Gastroesophageal sphincter (tissue), 4 donors: ENCODE data around the gene CLSTN2. TPM values are rescaled to one million over a fixed set of nuclear protein-coding genes. Genes with fewer than 3 reads are reported as not detected.

Experiments
- ATAC-seq: fragments of 150-250 bp; one replicate; pipeline ENCODE4 v1.9.1; 2016; ENCODE audit warnings: mild to moderate bottlenecking, moderate library complexity
- H3K27ac ChIP-seq, 4 donors: fragments of 200-600 bp; sonication (generic) in 3 of 4; 1 replicate in 3 of 4; 2 replicates in 1 of 4; pipeline ENCODE4 v1.5.1; 2016 to 2019
- H3K27me3 ChIP-seq: fragments of 200-600 bp; sonication (generic); one replicate; pipeline ENCODE4 v1.5.1; 2019
- H3K36me3 ChIP-seq, 2 donors: fragments of 200-600 bp; sonication (generic); one replicate each; pipeline ENCODE4 v1.5.1; 2019; ENCODE audit warnings: control low read depth in 1 of 2
- H3K4me1 ChIP-seq, 3 donors: fragments of 200-600 bp; sonication (generic); 1 replicate in 2 of 3; 2 replicates in 1 of 3; pipeline ENCODE4 v1.5.1; 2016 to 2019; ENCODE audit warnings: control low read depth in 2 of 3
- H3K4me3 ChIP-seq, 2 donors: fragments of 200-600 bp; sonication (generic); one replicate each; pipeline ENCODE4 v1.5.1; 2019; ENCODE audit warnings: mild to moderate bottlenecking in 1 of 2, moderate library complexity in 1 of 2
- H3K9me3 ChIP-seq, 3 donors: fragments of 200-600 bp; sonication (generic); one replicate each; pipeline ENCODE4 v1.5.1; 2017 to 2019; ENCODE audit warnings: control low read depth in 2 of 3
- CTCF ChIP-seq, 4 experiments: fragments of 200-600 bp in 2 of 4; fragments of 450-650 bp in 2 of 4; sonication (generic) in 1 of 4; IDR thresholded peaks; one replicate each; pipeline ENCODE4 v1.5.1; 2017 to 2019; ENCODE audit warnings: antibody characterized with exemption in 4 of 4, mild to moderate bottlenecking in 2 of 4, moderate library complexity in 2 of 4
- EP300 ChIP-seq: sonication (generic); formaldehyde crosslinking; IDR thresholded peaks from one replicate; pipeline ENCODE4 v1.6.1; 2017; ENCODE audit warnings: antibody characterized with exemption, mild to moderate bottlenecking
- POLR2A ChIP-seq, 2 donors: fragments of 450-650 bp; IDR thresholded peaks; one replicate each; pipeline ENCODE4 v1.6.1; 2017; ENCODE audit warnings: antibody characterized with exemption in 2 of 2, mild to moderate bottlenecking in 2 of 2, moderate library complexity in 1 of 2
- POLR2AphosphoS5 ChIP-seq: sonication (generic); formaldehyde crosslinking; IDR thresholded peaks from one replicate; pipeline ENCODE4 v1.6.1; 2017; ENCODE audit warnings: antibody characterized with exemption
- WGBS, 2 donors: methylation state at CpG; one replicate each; pipeline ENCODE4 v1.1.5; 2018; ENCODE audit warnings: low coverage in 1 of 2; 5-methylcytosine and 5-hydroxymethylcytosine counted together
- total RNA-seq, 4 donors: library from RNA; depleted of rRNA; stranded (reverse); fragments of >200 nt; gene quantifications; one replicate each; pipeline ENCODE4 v1.1.0, GENCODE V29; 2016

The CLSTN2 gene
- total RNA-seq, 4 donors from 2014 or later: 6.6 to 9.7 (median 7.7) TPM

- H3K27ac ChIP-seq: no peak overlapping the region
- no peak overlapping the region for H3K4me3 ChIP-seq
- ATAC-seq: no peak
- 64 to 68% methylated on average over 2 of the region's 2 CpGs for WGBS, 2 donors
- no peaks in the 10 kb centered on the region for H3K4me1 ChIP-seq
- no peaks in the 10 kb centered on the region for H3K9me3 ChIP-seq
- TF ChIP-seq CTCF (IDR thresholded peaks at IDR 0.05): no peak
- TF ChIP-seq POLR2A (IDR thresholded peaks at IDR 0.05): no peak
- no peak for TF ChIP-seq POLR2AphosphoS5
- no peak for TF ChIP-seq EP300
- no peaks in the 10 kb centered on the region for H3K36me3 ChIP-seq
- H3K27me3 ChIP-seq: no peaks in the 10 kb centered on the region
Observed at GRCh38 chr3:140219923-140220452, 285.0 kb downstream of the CLSTN2 start.

GRCh38 chr3:140223197-140223596 lies 288.2 kb downstream of the CLSTN2 start:
- no peaks in the 10 kb centered on the region for H3K36me3 ChIP-seq
- 66 to 72% methylated on average over 3 to 4 of the region's 4 CpGs for WGBS, 2 donors
- no peak for ATAC-seq
- peaks cover 0 to 8% (median 0%) of the 10 kb centered on the region in 3 donors for H3K9me3 ChIP-seq
- no peak overlapping the region for H3K4me3 ChIP-seq
- TF ChIP-seq POLR2A (IDR thresholded peaks at IDR 0.05) (no peak), CTCF (IDR thresholded peaks at IDR 0.05) (no peak), EP300 (no peak), POLR2AphosphoS5 (no peak)
- H3K27me3 ChIP-seq: no peaks in the 10 kb centered on the region
- no peak overlapping the region for H3K27ac ChIP-seq
- H3K4me1 ChIP-seq: no peaks in the 10 kb centered on the region

- Histone ChIP-seq H3K36me3 (no peaks in the 10 kb centered on the region), H3K9me3 (peaks cover 0 to 12% (median 0%) of the 10 kb centered on the region in 3 donors), H3K4me3 (no peak overlapping the region), H3K27me3 (no peaks in the 10 kb centered on the region), H3K27ac (no peak overlapping the region), H3K4me1 (no peaks in the 10 kb centered on the region)
- 45% methylated on average over 2 of the region's 2 CpGs; no CpG with 5 or more reads in 1 of the 2 donors for WGBS, 2 donors
- TF ChIP-seq POLR2A (IDR thresholded peaks at IDR 0.05): no peak
- TF ChIP-seq POLR2AphosphoS5: no peak
- no peak for TF ChIP-seq EP300
- no peak for TF ChIP-seq CTCF (IDR thresholded peaks at IDR 0.05)
- ATAC-seq: no peak
Observed at GRCh38 chr3:140223631-140224030, 288.6 kb downstream of the CLSTN2 start.

- no peak for TF ChIP-seq POLR2AphosphoS5
- TF ChIP-seq CTCF (IDR thresholded peaks at IDR 0.05): no peak
- TF ChIP-seq EP300: no peak
- TF ChIP-seq POLR2A (IDR thresholded peaks at IDR 0.05): no peak
Observed at GRCh38 chr3:140224307-140224706, 289.3 kb downstream of the CLSTN2 start.

GRCh38 chr3:140225996-140226395 lies 291.0 kb downstream of the CLSTN2 start:
- Histone ChIP-seq H3K36me3 (no peaks in the 10 kb centered on the region), H3K27me3 (no peaks in the 10 kb centered on the region), H3K27ac (no peak overlapping the region), H3K4me3 (no peak overlapping the region), H3K9me3 (peaks cover 0 to 15% (median 0%) of the 10 kb centered on the region in 3 donors), H3K4me1 (no peaks in the 10 kb centered on the region)
- no peak for TF ChIP-seq POLR2A (IDR thresholded peaks at IDR 0.05)
- ATAC-seq: no peak

More at GRCh38 chr3:140224307-140224706, 289.3 kb downstream of the CLSTN2 start:
- no peaks in the 10 kb centered on the region for H3K27me3 ChIP-seq
- WGBS, 2 donors: 50 to 77% methylated on average over 1 of the region's 1 CpG
- H3K9me3 ChIP-seq: peaks cover 0 to 15% (median 0%) of the 10 kb centered on the region in 3 donors
- no peak for ATAC-seq
- no peak overlapping the region for H3K27ac ChIP-seq
- H3K4me1 ChIP-seq: no peaks in the 10 kb centered on the region
- no peak overlapping the region for H3K4me3 ChIP-seq
- H3K36me3 ChIP-seq: no peaks in the 10 kb centered on the region
